Endothelial cell of umbilical vein (primary cell): ENCODE data around the gene CENPB.

ENCODE experiments used
- EZH2 ChIP-seq: IDR thresholded peaks from 2 replicates; pipeline ENCODE4 v1.6.1; 2012; ENCODE audit warnings: borderline replicate concordance, low read depth, mild to moderate bottlenecking, moderate library complexity, low read length, inconsistent platforms; ENCODE audit not compliant: severe bottlenecking
- FOS ChIP-seq: IDR thresholded peaks from 2 replicates; pipeline ENCODE4 v1.6.1; 2011; ENCODE audit warnings: mild to moderate bottlenecking, low read length, moderate library complexity, borderline replicate concordance; ENCODE audit not compliant: insufficient read depth
- JUN ChIP-seq: IDR thresholded peaks from 2 replicates; pipeline ENCODE4 v1.6.1; 2011; ENCODE audit warnings: borderline replicate concordance, low read depth; ENCODE audit not compliant: insufficient read length, insufficient read depth
- POLR2A ChIP-seq: IDR thresholded peaks from 2 replicates; pipeline ENCODE4 v1.6.1; 2012; ENCODE audit warnings: low read depth, mild to moderate bottlenecking, control low read depth, low read length
- POLR2AphosphoS5 ChIP-seq: IDR thresholded peaks from 2 replicates; pipeline ENCODE4 v1.6.1; 2012; ENCODE audit warnings: low read depth, mild to moderate bottlenecking, control low read depth, low read length, moderate library complexity; ENCODE audit not compliant: insufficient read depth
- TF ChIP-seq, protein P1 (sequence below): IDR thresholded peaks from 2 replicates; pipeline ENCODE4 v1.6.1; 2011; ENCODE audit not compliant: insufficient read depth, insufficient read length
- TF ChIP-seq, protein P2 (sequence below), 2 donors: IDR thresholded peaks; 1 replicate in 1 of 2; 2 replicates in 1 of 2; pipeline ENCODE4 v1.5.1; 2011; ENCODE audit warnings: low read length in 2 of 2, mild to moderate bottlenecking in 2 of 2, moderate library complexity in 2 of 2, control low read depth in 1 of 2, inconsistent platforms in 1 of 2, low read depth in 1 of 2; ENCODE audit not compliant: insufficient read depth in 1 of 2; ENCODE audit errors: extremely low read depth in 1 of 2

- TF ChIP-seq, protein P1, sequence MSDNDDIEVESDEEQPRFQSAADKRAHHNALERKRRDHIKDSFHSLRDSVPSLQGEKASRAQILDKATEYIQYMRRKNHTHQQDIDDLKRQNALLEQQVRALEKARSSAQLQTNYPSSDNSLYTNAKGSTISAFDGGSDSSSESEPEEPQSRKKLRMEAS = no peak
- TF ChIP-seq, protein P2, sequence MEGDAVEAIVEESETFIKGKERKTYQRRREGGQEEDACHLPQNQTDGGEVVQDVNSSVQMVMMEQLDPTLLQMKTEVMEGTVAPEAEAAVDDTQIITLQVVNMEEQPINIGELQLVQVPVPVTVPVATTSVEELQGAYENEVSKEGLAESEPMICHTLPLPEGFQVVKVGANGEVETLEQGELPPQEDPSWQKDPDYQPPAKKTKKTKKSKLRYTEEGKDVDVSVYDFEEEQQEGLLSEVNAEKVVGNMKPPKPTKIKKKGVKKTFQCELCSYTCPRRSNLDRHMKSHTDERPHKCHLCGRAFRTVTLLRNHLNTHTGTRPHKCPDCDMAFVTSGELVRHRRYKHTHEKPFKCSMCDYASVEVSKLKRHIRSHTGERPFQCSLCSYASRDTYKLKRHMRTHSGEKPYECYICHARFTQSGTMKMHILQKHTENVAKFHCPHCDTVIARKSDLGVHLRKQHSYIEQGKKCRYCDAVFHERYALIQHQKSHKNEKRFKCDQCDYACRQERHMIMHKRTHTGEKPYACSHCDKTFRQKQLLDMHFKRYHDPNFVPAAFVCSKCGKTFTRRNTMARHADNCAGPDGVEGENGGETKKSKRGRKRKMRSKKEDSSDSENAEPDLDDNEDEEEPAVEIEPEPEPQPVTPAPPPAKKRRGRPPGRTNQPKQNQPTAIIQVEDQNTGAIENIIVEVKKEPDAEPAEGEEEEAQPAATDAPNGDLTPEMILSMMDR (IDR thresholded peaks at IDR 0.05; ENCODE audit: extremely low read depth in 1 of 2, insufficient read depth in 1 of 2, low read depth in 1 of 2, low read length in 2 of 2) = no peak
- TF ChIP-seq EZH2 = no peak
- TF ChIP-seq POLR2AphosphoS5 = no peak
- TF ChIP-seq POLR2A = no peak
- no peak for TF ChIP-seq JUN
- no peak for TF ChIP-seq FOS
These were observed 3.5 kb downstream of the CENPB start for GRCh38 chr20:3783068-3783489.
